SH-SY5Y (cell line): ENCODE measurements around the gene CORO6.

Experiments used
- GATA2 ChIP-seq: IDR thresholded peaks from 2 replicates; pipeline ENCODE4 v1.6.1; 2011; ENCODE audit warnings: mild to moderate bottlenecking, low read depth, low read length
- GATA3 ChIP-seq: IDR thresholded peaks from 2 replicates; pipeline ENCODE4 v1.6.1; 2011; ENCODE audit warnings: low read depth, mild to moderate bottlenecking, low read length, moderate library complexity

DNA sequence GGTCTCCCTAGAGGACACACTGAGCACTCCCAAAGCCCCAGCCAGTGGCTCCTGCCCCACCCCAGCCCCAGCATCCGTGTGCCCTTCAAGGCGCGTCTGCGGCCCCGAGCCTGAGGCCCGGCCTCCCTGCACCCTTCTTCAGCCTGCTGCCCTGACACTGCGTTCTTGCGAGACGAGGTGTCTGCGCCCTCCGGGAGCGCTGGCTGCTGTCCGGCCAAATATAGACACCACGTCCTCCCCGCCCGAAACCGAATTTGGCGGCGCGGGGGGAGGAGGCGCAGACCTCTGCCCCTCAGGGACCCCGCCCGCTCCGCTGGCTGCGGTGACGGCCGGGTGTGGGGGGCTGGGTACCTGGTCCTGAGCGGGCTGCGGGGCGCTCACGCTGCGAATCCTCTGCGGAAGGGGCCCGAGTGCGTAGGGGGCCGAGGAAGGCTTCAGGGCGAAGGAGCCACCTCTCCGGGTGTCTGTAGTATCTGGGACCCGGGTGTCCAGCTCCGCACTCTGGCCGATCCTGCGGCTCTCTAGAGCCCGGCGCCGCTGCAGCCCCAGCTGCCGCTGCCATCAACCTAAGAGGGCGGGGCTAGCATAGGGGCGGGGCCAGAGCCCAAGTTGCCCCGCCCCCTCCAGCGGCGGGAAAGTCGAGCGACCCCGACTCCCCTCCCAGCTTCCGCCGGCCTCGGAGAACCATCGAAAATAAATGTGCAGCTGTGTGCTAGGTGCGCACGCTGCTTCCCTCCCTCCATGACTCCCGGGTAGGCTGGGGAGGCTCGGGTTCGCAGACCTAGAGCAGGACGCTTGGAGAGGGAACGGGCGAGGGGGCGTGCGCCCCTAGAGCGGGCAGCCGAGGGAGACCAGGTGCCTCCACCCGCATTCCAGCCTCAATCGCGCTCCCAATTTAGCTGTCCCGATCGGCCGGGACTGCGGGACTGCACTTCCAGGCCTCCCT, at the start of gene CORO6:
- TF ChIP-seq GATA2 = no peak
- no peak for TF ChIP-seq GATA3
